Large intestine (tissue), 3 donors: Measurements from ENCODE around the gene DIDO1. TPM values are rescaled to one million over a fixed set of nuclear protein-coding genes. Genes with fewer than 3 reads are reported as not detected.

Experiments
- DNase-seq, 2 donors: peaks; one replicate each; pipeline versions ENCODE4 v3.0.0 to v3.0.0-alpha.2; 2013
- H3K27ac ChIP-seq: one replicate; pipeline ENCODE4 v1.5.1; 2013; ENCODE audit warnings: low read length
- H3K27me3 ChIP-seq: 2 replicates; pipeline ENCODE4 v1.6.1; 2013; ENCODE audit warnings: low read length; ENCODE audit not compliant: control insufficient read depth, insufficient read depth
- H3K36me3 ChIP-seq: 2 replicates; pipeline ENCODE4 v1.6.1; 2013; ENCODE audit warnings: low read length; ENCODE audit not compliant: control insufficient read depth, insufficient read depth
- H3K4me1 ChIP-seq: one replicate; pipeline ENCODE4 v1.6.1; 2013; ENCODE audit warnings: low read length; ENCODE audit not compliant: control insufficient read depth, insufficient read depth
- H3K4me3 ChIP-seq: one replicate; pipeline ENCODE4 v1.5.1; 2013; ENCODE audit warnings: low read length
- H3K9me3 ChIP-seq: one replicate; pipeline ENCODE4 v1.6.1; 2013; ENCODE audit warnings: mild to moderate bottlenecking, low read depth, low read length, moderate library complexity; ENCODE audit not compliant: control insufficient read depth
- WGBS: methylation state at CpG from one replicate; pipeline ENCODE4 v1.1.5; 2013; ENCODE audit warnings: low lambda C conversion rate; ENCODE audit not compliant: insufficient coverage; 5-methylcytosine and 5-hydroxymethylcytosine counted together
- polyA plus RNA-seq: library from polyadenylated mRNA; unstranded; fragments of 120-200 nt; gene quantifications from one replicate; pipeline ENCODE4 v1.2.1, GENCODE V29; 2013

The DIDO1 gene
- polyA plus RNA-seq, 1 donor: 51.6 TPM

- no peak for DNase-seq
- H3K27me3 ChIP-seq: no peaks in the 10 kb centered on the region
- H3K4me3 ChIP-seq: no peak overlapping the region
- no CpG with 5 or more reads among the region's 23 CpGs for WGBS
- H3K4me1 ChIP-seq: no peaks in the 10 kb centered on the region
- peaks cover 60% of the 10 kb centered on the region for H3K36me3 ChIP-seq
- no peaks in the 10 kb centered on the region for H3K9me3 ChIP-seq
- H3K27ac ChIP-seq: no peak overlapping the region
Observed at GRCh38 chr20:62885896-62886708, 40.2 kb downstream of the DIDO1 start.

GRCh38 chr20:62885046-62885895 is 41.0 kb downstream of the DIDO1 start:
- WGBS: no CpG with 5 or more reads among the region's 20 CpGs
- Histone ChIP-seq H3K4me3 (no peak overlapping the region), H3K36me3 (peaks cover 59% of the 10 kb centered on the region), H3K4me1 (no peaks in the 10 kb centered on the region), H3K27me3 (no peaks in the 10 kb centered on the region), H3K9me3 (no peaks in the 10 kb centered on the region), H3K27ac (no peak overlapping the region)
- DNase-seq: no peak

- Histone ChIP-seq H3K27ac (no peak overlapping the region), H3K9me3 (no peaks in the 10 kb centered on the region), H3K36me3 (peaks cover 52% of the 10 kb centered on the region), H3K4me3 (no peak overlapping the region), H3K27me3 (no peaks in the 10 kb centered on the region), H3K4me1 (no peaks in the 10 kb centered on the region)
- no CpG with 5 or more reads among the region's 8 CpGs for WGBS
- DNase-seq: no peak
Observed at GRCh38 chr20:62884556-62884955, 41.7 kb downstream of the DIDO1 start.

- no CpG with 5 or more reads among the region's 15 CpGs for WGBS
- Histone ChIP-seq H3K27ac (no peak overlapping the region), H3K9me3 (peaks cover 4% of the 10 kb centered on the region), H3K27me3 (peaks cover 3% of the 10 kb centered on the region), H3K4me3 (no peak overlapping the region), H3K36me3 (peaks cover 31% of the 10 kb centered on the region), H3K4me1 (peaks cover under 1% of the 10 kb centered on the region)
- no peak for DNase-seq
Observed at GRCh38 chr20:62882426-62882825, 43.9 kb downstream of the DIDO1 start.

- peaks cover 28% of the 10 kb centered on the region for H3K36me3 ChIP-seq
- 98% methylated on average over 9 of the region's 46 CpGs for WGBS
- H3K4me3 ChIP-seq: no peak overlapping the region
Observed at GRCh38 chr20:62881662-62882395, 44.5 kb downstream of the DIDO1 start.

GRCh38 chr20:62880935-62881661 is 45.2 kb downstream of the DIDO1 start:
- H3K4me3 ChIP-seq: no peak overlapping the region
- no peak overlapping the region for H3K27ac ChIP-seq
- no peak for DNase-seq
- H3K27me3 ChIP-seq: peaks cover 3% of the 10 kb centered on the region
- H3K4me1 ChIP-seq: peaks cover 5% of the 10 kb centered on the region
- H3K9me3 ChIP-seq: peaks cover 4% of the 10 kb centered on the region
- peaks cover 21% of the 10 kb centered on the region for H3K36me3 ChIP-seq
- no CpG with 5 or more reads among the region's 45 CpGs for WGBS

More at GRCh38 chr20:62881662-62882395, 44.5 kb downstream of the DIDO1 start:
- Histone ChIP-seq H3K4me1 (peaks cover 5% of the 10 kb centered on the region), H3K27me3 (peaks cover 3% of the 10 kb centered on the region), H3K9me3 (peaks cover 4% of the 10 kb centered on the region), H3K27ac (no peak overlapping the region)
- DNase-seq: no peak

GRCh38 chr20:62880147-62880934 is 46.0 kb downstream of the DIDO1 start:
- Histone ChIP-seq H3K36me3 (peaks cover 17% of the 10 kb centered on the region), H3K27me3 (peaks cover 3% of the 10 kb centered on the region), H3K27ac (no peak overlapping the region), H3K4me3 (no peak overlapping the region), H3K9me3 (peaks cover 4% of the 10 kb centered on the region), H3K4me1 (peaks cover 5% of the 10 kb centered on the region)
- DNase-seq: no peak
- WGBS: no CpG with 5 or more reads among the region's 37 CpGs

- Histone ChIP-seq H3K4me3 (no peak overlapping the region), H3K4me1 (peaks cover 5% of the 10 kb centered on the region), H3K27ac (no peak overlapping the region), H3K9me3 (peaks cover 4% of the 10 kb centered on the region), H3K36me3 (peaks cover 17% of the 10 kb centered on the region), H3K27me3 (peaks cover 3% of the 10 kb centered on the region)
- whole genome bisulfite sequencing: 60% methylated on average over 3 of the region's 80 CpGs
- DNase-seq: no peak
Observed at GRCh38 chr20:62879275-62880146, 46.8 kb downstream of the DIDO1 start.
